Lower lobe of right lung (tissue), 2 donors: ENCODE results near the gene MID1. TPM values are rescaled to one million over a fixed set of nuclear protein-coding genes. Genes with fewer than 3 reads are reported as not detected.

Source experiments
- ATAC-seq, 2 donors: fragments of 200-7000 bp; cut with Tn5 transposase; one replicate each; pipeline ENCODE4 v1.9.1; 2020 to 2022; ENCODE audit warnings: mild to moderate bottlenecking in 2 of 2, moderate library complexity in 2 of 2
- DNase-seq: peaks from one replicate; pipeline ENCODE4 v3.0.0-alpha.2; 2020
- H3K27ac ChIP-seq: fragments of 200-600 bp; one replicate; pipeline ENCODE4 v1.8.0; 2022
- H3K27me3 ChIP-seq: fragments of 200-600 bp; one replicate; pipeline ENCODE4 v1.8.0; 2022; ENCODE audit warnings: low read depth
- H3K36me3 ChIP-seq: fragments of 200-600 bp; one replicate; pipeline ENCODE4 v1.8.0; 2022; ENCODE audit warnings: mild to moderate bottlenecking
- H3K4me1 ChIP-seq: fragments of 200-600 bp; one replicate; pipeline ENCODE4 v1.8.0; 2022
- H3K4me3 ChIP-seq: fragments of 200-600 bp; one replicate; pipeline ENCODE4 v1.8.0; 2022; ENCODE audit warnings: mild to moderate bottlenecking
- H3K9me3 ChIP-seq: fragments of 200-600 bp; one replicate; pipeline ENCODE4 v1.8.0; 2022
- intact Hi-C: fragments of 100-400 bp; cut with DNase I; formaldehyde crosslinking; loops from one replicate; pipeline ENCODE4 v1.11.0; 2022
- total RNA-seq: library from RNA; stranded (reverse); fragmentation: NEBNext Ultra II Directional; extraction: Animal tissue kit (Norgen Biotek cat#: 25700); gene quantifications from one replicate; pipeline ENCODE4 v1.2.1, GENCODE V29; 2021
- TF ChIP-seq, protein P1 (sequence below): fragments of 200-600 bp; IDR thresholded peaks from one replicate; pipeline ENCODE4 v1.8.0; 2022; ENCODE audit warnings: antibody characterized with exemption, mild to moderate bottlenecking
- donor health status: DM: no; HTN: yes; CAD: no; lungs with severe emphysema.

Gene MID1
- total RNA-seq, 1 donor from 2014 or later, result 24.9 TPM

DNA sequence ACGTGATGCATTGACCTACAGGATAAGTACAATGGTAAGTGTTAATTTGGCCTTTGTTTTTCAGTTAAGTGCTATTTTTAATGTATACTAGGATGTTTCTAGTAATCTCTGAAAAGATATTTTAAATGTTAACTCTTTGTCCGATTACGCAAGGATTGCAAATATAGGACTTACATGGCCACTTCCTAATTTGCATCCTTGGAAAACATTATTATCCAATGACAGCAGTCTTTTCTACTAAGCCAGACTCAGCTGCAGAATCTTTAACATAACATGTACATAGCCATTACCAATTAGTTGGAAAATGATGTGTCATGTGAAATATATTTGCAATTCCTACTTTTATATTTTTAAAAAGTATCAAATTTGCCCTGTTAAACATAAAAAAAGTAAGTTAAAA is 124.7 kb downstream of the MID1 start:
- DNase-seq, result no peak
- Histone ChIP-seq H3K36me3 (no peaks in the 10 kb centered on the region), H3K27ac (no peak overlapping the region), H3K27me3 (no peaks in the 10 kb centered on the region), H3K4me1 (no peaks in the 10 kb centered on the region), H3K4me3 (no peak overlapping the region), H3K9me3 (no peaks in the 10 kb centered on the region)
- intact Hi-C loops, result no loop called here
- TF ChIP-seq, protein P1, sequence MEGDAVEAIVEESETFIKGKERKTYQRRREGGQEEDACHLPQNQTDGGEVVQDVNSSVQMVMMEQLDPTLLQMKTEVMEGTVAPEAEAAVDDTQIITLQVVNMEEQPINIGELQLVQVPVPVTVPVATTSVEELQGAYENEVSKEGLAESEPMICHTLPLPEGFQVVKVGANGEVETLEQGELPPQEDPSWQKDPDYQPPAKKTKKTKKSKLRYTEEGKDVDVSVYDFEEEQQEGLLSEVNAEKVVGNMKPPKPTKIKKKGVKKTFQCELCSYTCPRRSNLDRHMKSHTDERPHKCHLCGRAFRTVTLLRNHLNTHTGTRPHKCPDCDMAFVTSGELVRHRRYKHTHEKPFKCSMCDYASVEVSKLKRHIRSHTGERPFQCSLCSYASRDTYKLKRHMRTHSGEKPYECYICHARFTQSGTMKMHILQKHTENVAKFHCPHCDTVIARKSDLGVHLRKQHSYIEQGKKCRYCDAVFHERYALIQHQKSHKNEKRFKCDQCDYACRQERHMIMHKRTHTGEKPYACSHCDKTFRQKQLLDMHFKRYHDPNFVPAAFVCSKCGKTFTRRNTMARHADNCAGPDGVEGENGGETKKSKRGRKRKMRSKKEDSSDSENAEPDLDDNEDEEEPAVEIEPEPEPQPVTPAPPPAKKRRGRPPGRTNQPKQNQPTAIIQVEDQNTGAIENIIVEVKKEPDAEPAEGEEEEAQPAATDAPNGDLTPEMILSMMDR, result no peak
- ATAC-seq, result no peak

DNA sequence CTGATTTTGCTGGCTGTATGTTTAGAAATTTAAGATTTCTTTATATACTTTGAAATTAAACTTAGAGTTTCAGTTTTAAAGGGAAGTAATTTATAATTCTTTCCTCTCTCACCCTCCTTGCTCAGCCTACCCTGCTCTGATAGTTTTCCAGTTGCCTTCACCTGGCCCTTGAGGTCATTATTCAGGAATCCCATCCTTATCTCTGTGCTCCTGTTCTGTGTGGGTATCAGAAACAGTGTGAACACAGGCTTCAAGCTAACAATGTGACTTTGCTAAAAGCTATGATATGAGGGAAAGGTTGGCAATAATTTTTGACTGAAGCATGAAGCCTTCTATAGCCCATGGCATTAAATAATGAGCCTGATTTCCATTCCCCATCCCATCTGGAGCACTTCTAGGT is 128.1 kb downstream of the MID1 start:
- TF ChIP-seq, protein P1, result no peak
- no peaks in the 10 kb centered on the region for H3K9me3 ChIP-seq
- H3K27me3 ChIP-seq, result no peaks in the 10 kb centered on the region
- no peak overlapping the region for H3K4me3 ChIP-seq
- no peaks in the 10 kb centered on the region for H3K36me3 ChIP-seq
- ATAC-seq (no peak), DNase-seq (no peak)
- intact Hi-C loops, result no loop called here
- no peak overlapping the region for H3K27ac ChIP-seq
- H3K4me1 ChIP-seq, result no peaks in the 10 kb centered on the region

DNA sequence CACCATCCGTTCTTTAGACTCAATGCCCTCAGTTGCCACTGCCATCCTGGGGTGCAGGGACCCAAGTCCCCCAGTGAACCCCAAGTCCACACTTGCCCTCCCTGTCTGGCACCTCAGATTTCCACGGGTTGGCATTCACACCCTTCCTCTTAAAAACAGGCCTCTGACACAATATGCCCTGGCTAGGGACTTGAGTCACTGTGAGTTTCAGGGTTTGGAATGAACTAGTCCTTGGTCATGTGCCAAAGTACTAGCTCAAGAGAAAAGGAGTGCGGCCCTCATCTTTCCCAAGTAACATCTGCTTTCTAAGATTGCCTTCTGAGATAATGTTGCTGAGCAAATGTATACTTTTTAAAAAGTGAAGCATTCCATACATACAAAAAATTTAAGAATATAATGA is 134.0 kb downstream of the MID1 start:
- no peaks in the 10 kb centered on the region for H3K36me3 ChIP-seq
- TF ChIP-seq, protein P1, result no peak
- no peaks in the 10 kb centered on the region for H3K9me3 ChIP-seq
- H3K27me3 ChIP-seq, result no peaks in the 10 kb centered on the region
- DNase-seq, result no peak
- H3K4me3 ChIP-seq, result no peak overlapping the region
- H3K4me1 ChIP-seq, result peaks cover 6% of the 10 kb centered on the region
- intact Hi-C loops, result no loop called here
- ATAC-seq, result peak in 1 of 2 donors; percentile 62
- H3K27ac ChIP-seq, result no peak overlapping the region

DNA sequence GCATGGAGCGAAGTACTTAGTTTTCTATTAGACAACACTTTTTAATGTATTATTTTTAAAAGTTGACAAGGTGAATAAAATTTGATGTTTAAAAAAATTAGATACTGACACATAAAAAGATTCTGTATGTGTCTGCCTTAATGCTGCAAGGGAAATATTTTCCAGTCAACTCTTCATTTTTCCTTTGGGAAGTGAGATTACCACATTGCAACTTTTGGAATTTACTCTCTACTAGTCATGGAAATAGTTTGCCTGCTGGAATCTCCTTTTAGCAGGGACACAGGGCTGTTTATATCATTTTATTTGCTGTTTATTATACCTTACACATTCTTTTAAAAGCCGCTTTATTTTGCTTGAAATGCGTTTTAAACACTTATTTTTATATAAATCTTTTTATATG is 135.1 kb downstream of the MID1 start:
- DNase-seq, result no peak
- ATAC-seq, result no peak
- H3K36me3 ChIP-seq, result no peaks in the 10 kb centered on the region

DNA sequence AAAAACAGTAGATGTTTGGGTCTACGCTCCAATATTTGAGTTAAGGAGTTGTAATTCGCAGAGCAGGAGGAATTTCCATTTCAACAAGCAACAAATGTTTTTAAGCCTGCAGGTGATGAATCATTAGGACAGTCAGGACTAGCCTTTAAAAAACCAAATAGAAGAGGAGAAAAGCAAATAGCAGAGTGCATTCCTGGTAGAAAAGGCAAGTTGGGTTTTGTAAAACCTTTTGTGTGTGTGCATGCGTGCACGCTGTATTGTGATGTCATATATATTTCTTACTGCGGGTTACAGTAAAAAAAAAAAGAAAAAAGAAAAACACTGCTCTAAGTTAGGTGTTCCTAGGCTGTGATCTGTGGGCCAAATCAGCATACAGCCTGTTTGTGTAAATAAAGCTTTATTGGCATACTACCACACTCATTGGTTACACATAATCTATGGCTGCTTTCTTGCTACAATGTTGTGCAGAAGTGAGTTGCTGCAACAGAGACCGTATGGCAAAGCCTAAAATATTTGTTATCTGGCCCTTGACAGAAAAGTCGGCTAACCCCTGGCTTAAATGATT is 135.6 kb downstream of the MID1 start:
- Histone ChIP-seq H3K4me1 (peaks cover 6% of the 10 kb centered on the region), H3K27ac (no peak overlapping the region), H3K9me3 (no peaks in the 10 kb centered on the region), H3K4me3 (no peak overlapping the region), H3K27me3 (no peaks in the 10 kb centered on the region), H3K36me3 (no peaks in the 10 kb centered on the region)
- DNase-seq, result no peak
- intact Hi-C loops, result no loop called here
- TF ChIP-seq, protein P1, result no peak
- ATAC-seq, result no peak

More for the DNA sequence above, 135.1 kb downstream of the MID1 start:
- Histone ChIP-seq H3K4me1 (peaks cover 6% of the 10 kb centered on the region), H3K27me3 (no peaks in the 10 kb centered on the region), H3K4me3 (no peak overlapping the region), H3K9me3 (no peaks in the 10 kb centered on the region), H3K27ac (no peak overlapping the region)
- intact Hi-C loops, result no loop called here
- TF ChIP-seq, protein P1, result no peak
